SK-N-SH treated with all-trans-retinoic acid at 6 μM for 48 hours (cell line): Measurements from ENCODE around the gene BFSP2.

Experiments
- ATAC-seq: fragments of 200-7000 bp; cut with Tn5 transposase; 3 replicates; pipeline ENCODE4 v1.9.1; 2020; ENCODE audit warnings: mild to moderate bottlenecking, moderate library complexity
- ARNTL ChIP-seq: fragments of 450-650 bp; formaldehyde crosslinking; IDR thresholded peaks from 2 replicates; pipeline ENCODE4 v1.5.0; 2020; ENCODE audit warnings: low read depth, mild to moderate bottlenecking, moderate library complexity, borderline replicate concordance
- BACH2 ChIP-seq: fragments of 250-450 bp; sonication (Bioruptor Pico); IDR thresholded peaks from 2 replicates; pipeline ENCODE4 v1.9.0; 2021; ENCODE audit warnings: mild to moderate bottlenecking, borderline replicate concordance
- CSDC2 ChIP-seq: fragments of 250-450 bp; sonication (Bioruptor Pico); IDR thresholded peaks from 2 replicates; pipeline ENCODE4 v1.5.0; 2020; ENCODE audit warnings: mild to moderate bottlenecking, moderate library complexity
- CSRNP3 ChIP-seq: fragments of 250-450 bp; sonication (Bioruptor Pico); IDR thresholded peaks from 2 replicates; pipeline ENCODE4 v1.5.1; 2021; ENCODE audit warnings: mild to moderate bottlenecking, moderate library complexity
- ESRRG ChIP-seq: fragments of 250-450 bp; sonication (Bioruptor Pico); IDR thresholded peaks from 2 replicates; pipeline ENCODE4 v1.6.1; 2021; ENCODE audit warnings: mild to moderate bottlenecking
- GLIS3 ChIP-seq: fragments of 250-450 bp; sonication (Bioruptor Pico); IDR thresholded peaks from 2 replicates; pipeline ENCODE4 v1.5.0; 2020; ENCODE audit warnings: mild to moderate bottlenecking, moderate library complexity
- ISL1 ChIP-seq: fragments of 250-450 bp; sonication (Bioruptor Pico); IDR thresholded peaks from 2 replicates; pipeline ENCODE4 v2.1.2; 2022; ENCODE audit warnings: mild to moderate bottlenecking, moderate library complexity
- OSR1 ChIP-seq: fragments of 250-450 bp; sonication (Bioruptor Pico); IDR thresholded peaks from 2 replicates; pipeline ENCODE4 v1.8.0; 2022; ENCODE audit warnings: moderate library complexity, mild to moderate bottlenecking, inconsistent platforms
- PATZ1 ChIP-seq: fragments of 250-450 bp; sonication (Bioruptor Pico); IDR thresholded peaks from 2 replicates; pipeline ENCODE4 v1.8.0; 2020; ENCODE audit warnings: mild to moderate bottlenecking, moderate library complexity, borderline replicate concordance
- PPARA ChIP-seq: fragments of 250-450 bp; sonication (Bioruptor Pico); IDR thresholded peaks from 2 replicates; pipeline ENCODE4 v1.5.0; 2020; ENCODE audit warnings: mild to moderate bottlenecking, borderline replicate concordance
- RARB ChIP-seq: fragments of 250-450 bp; sonication (Bioruptor Pico); IDR thresholded peaks from 2 replicates; pipeline ENCODE4 v1.8.0; 2021; ENCODE audit warnings: mild to moderate bottlenecking, moderate library complexity
- SNAI2 ChIP-seq: fragments of 250-450 bp; sonication (Bioruptor Pico); IDR thresholded peaks from 2 replicates; pipeline ENCODE4 v1.5.0; 2020; ENCODE audit warnings: mild to moderate bottlenecking, moderate library complexity
- TCF4 ChIP-seq: fragments of 250-450 bp; sonication (Bioruptor Pico); IDR thresholded peaks from 2 replicates; pipeline ENCODE4 v1.8.0; 2021; ENCODE audit warnings: mild to moderate bottlenecking, moderate library complexity, borderline replicate concordance
- TOX ChIP-seq: fragments of 250-450 bp; sonication (Bioruptor Pico); IDR thresholded peaks from 2 replicates; pipeline ENCODE4 v1.8.0; 2021; ENCODE audit warnings: mild to moderate bottlenecking, moderate library complexity, borderline replicate concordance
- ZC3H10 ChIP-seq: fragments of 250-450 bp; sonication (Bioruptor Pico); IDR thresholded peaks from 2 replicates; pipeline ENCODE4 v1.5.1; 2021; ENCODE audit warnings: mild to moderate bottlenecking, moderate library complexity
- ZFP3 ChIP-seq: fragments of 250-450 bp; sonication (Bioruptor Pico); IDR thresholded peaks from 2 replicates; pipeline ENCODE4 v1.5.0; 2020; ENCODE audit warnings: mild to moderate bottlenecking, moderate library complexity
- ZFP30 ChIP-seq: fragments of 450-650 bp; formaldehyde crosslinking; IDR thresholded peaks from 2 replicates; pipeline ENCODE4 v1.5.0; 2022; ENCODE audit warnings: mild to moderate bottlenecking, moderate library complexity
- ZNF565 ChIP-seq: fragments of 450-650 bp; formaldehyde crosslinking; conservative IDR thresholded peaks from 2 replicates; pipeline ENCODE4 v1.5.0; 2020; ENCODE audit warnings: low read depth, mild to moderate bottlenecking, moderate library complexity
- ZNF70 ChIP-seq: fragments of 450-650 bp; formaldehyde crosslinking; IDR thresholded peaks from 2 replicates; pipeline ENCODE4 v1.5.0; 2020; ENCODE audit warnings: mild to moderate bottlenecking, moderate library complexity
- TF ChIP-seq, protein P1 (sequence below): fragments of 250-450 bp; sonication (Bioruptor Pico); IDR thresholded peaks from 2 replicates; pipeline ENCODE4 v1.5.1; 2020; ENCODE audit warnings: low read depth, mild to moderate bottlenecking, moderate library complexity
- TF ChIP-seq, protein P2 (sequence below): fragments of 250-450 bp; sonication (Bioruptor Pico); IDR thresholded peaks from 2 replicates; pipeline ENCODE4 v1.5.0; 2020; ENCODE audit warnings: mild to moderate bottlenecking, moderate library complexity
- TF ChIP-seq, protein P3 (sequence below): fragments of 250-450 bp; sonication (Bioruptor Pico); IDR thresholded peaks from 2 replicates; pipeline ENCODE4 v1.8.0; 2021; ENCODE audit warnings: low read depth, mild to moderate bottlenecking, moderate library complexity, borderline replicate concordance

Gene BFSP2

GRCh38 chr3:133383175-133383574, 16.7 kb upstream of the BFSP2 start:
- ATAC-seq = no peak
- TF ChIP-seq ESRRG = no peak
- TF ChIP-seq TOX (CRISPR knock-in tag) = no peak
- TF ChIP-seq ISL1 (CRISPR knock-in tag) = no peak
- TF ChIP-seq RARB (CRISPR knock-in tag) = no peak
- TF ChIP-seq ZFP3 = no peak
- no peak for TF ChIP-seq BACH2 (CRISPR knock-in tag)
- no peak for TF ChIP-seq PATZ1 (CRISPR knock-in tag)
- TF ChIP-seq, protein P1, sequence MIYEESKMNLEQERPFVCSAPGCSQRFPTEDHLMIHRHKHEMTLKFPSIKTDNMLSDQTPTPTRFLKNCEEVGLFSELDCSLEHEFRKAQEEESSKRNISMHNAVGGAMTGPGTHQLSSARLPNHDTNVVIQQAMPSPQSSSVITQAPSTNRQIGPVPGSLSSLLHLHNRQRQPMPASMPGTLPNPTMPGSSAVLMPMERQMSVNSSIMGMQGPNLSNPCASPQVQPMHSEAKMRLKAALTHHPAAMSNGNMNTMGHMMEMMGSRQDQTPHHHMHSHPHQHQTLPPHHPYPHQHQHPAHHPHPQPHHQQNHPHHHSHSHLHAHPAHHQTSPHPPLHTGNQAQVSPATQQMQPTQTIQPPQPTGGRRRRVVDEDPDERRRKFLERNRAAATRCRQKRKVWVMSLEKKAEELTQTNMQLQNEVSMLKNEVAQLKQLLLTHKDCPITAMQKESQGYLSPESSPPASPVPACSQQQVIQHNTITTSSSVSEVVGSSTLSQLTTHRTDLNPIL (CRISPR knock-in tag) = no peak
- TF ChIP-seq OSR1 (CRISPR knock-in tag) = no peak
- no peak for TF ChIP-seq ZNF70 (CRISPR knock-in tag)
- TF ChIP-seq TCF4 (CRISPR knock-in tag) = no peak
- TF ChIP-seq, protein P2, sequence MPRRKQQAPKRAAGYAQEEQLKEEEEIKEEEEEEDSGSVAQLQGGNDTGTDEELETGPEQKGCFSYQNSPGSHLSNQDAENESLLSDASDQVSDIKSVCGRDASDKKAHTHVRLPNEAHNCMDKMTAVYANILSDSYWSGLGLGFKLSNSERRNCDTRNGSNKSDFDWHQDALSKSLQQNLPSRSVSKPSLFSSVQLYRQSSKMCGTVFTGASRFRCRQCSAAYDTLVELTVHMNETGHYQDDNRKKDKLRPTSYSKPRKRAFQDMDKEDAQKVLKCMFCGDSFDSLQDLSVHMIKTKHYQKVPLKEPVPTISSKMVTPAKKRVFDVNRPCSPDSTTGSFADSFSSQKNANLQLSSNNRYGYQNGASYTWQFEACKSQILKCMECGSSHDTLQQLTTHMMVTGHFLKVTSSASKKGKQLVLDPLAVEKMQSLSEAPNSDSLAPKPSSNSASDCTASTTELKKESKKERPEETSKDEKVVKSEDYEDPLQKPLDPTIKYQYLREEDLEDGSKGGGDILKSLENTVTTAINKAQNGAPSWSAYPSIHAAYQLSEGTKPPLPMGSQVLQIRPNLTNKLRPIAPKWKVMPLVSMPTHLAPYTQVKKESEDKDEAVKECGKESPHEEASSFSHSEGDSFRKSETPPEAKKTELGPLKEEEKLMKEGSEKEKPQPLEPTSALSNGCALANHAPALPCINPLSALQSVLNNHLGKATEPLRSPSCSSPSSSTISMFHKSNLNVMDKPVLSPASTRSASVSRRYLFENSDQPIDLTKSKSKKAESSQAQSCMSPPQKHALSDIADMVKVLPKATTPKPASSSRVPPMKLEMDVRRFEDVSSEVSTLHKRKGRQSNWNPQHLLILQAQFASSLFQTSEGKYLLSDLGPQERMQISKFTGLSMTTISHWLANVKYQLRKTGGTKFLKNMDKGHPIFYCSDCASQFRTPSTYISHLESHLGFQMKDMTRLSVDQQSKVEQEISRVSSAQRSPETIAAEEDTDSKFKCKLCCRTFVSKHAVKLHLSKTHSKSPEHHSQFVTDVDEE (CRISPR knock-in tag) = no peak
- no peak for TF ChIP-seq GLIS3 (CRISPR knock-in tag)
- no peak for TF ChIP-seq ARNTL (CRISPR knock-in tag)
- no peak for TF ChIP-seq CSDC2 (CRISPR knock-in tag)

GRCh38 chr3:133383741-133384140, 16.1 kb upstream of the BFSP2 start:
- no peak for TF ChIP-seq ZFP30 (CRISPR knock-in tag)
- TF ChIP-seq OSR1 (CRISPR knock-in tag) = no peak
- TF ChIP-seq, protein P2 (CRISPR knock-in tag) = no peak
- TF ChIP-seq SNAI2 (CRISPR knock-in tag) = no peak
- no peak for TF ChIP-seq ZC3H10 (CRISPR knock-in tag)
- TF ChIP-seq PPARA = no peak
- no peak for TF ChIP-seq ZNF70 (CRISPR knock-in tag)
- no peak for TF ChIP-seq CSDC2 (CRISPR knock-in tag)
- TF ChIP-seq, protein P3, sequence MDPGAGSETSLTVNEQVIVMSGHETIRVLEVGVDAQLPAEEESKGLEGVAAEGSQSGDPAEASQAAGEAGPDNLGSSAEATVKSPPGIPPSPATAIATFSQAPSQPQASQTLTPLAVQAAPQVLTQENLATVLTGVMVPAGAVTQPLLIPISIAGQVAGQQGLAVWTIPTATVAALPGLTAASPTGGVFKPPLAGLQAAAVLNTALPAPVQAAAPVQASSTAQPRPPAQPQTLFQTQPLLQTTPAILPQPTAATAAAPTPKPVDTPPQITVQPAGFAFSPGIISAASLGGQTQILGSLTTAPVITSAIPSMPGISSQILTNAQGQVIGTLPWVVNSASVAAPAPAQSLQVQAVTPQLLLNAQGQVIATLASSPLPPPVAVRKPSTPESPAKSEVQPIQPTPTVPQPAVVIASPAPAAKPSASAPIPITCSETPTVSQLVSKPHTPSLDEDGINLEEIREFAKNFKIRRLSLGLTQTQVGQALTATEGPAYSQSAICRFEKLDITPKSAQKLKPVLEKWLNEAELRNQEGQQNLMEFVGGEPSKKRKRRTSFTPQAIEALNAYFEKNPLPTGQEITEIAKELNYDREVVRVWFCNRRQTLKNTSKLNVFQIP (CRISPR knock-in tag) = no peak
- no peak for TF ChIP-seq PATZ1 (CRISPR knock-in tag)
- no peak for TF ChIP-seq ESRRG
- TF ChIP-seq TOX (CRISPR knock-in tag) = no peak
- TF ChIP-seq CSRNP3 (CRISPR knock-in tag) = no peak
- no peak for TF ChIP-seq TCF4 (CRISPR knock-in tag)
- TF ChIP-seq BACH2 (CRISPR knock-in tag) = no peak
- TF ChIP-seq, protein P1 (CRISPR knock-in tag) = no peak
- no peak for TF ChIP-seq ZFP3
- no peak for TF ChIP-seq ARNTL (CRISPR knock-in tag)
- no peak for TF ChIP-seq ZNF565
- TF ChIP-seq RARB (CRISPR knock-in tag) = no peak
- no peak for ATAC-seq
